Measurements from ENCODE around the gene AARS2. TPM values are rescaled to one million over a fixed set of nuclear protein-coding genes. Genes with fewer than 3 reads are reported as not detected.

The AARS2 gene
- total and polyA plus RNA-seq, 12 donors = 5.3 to 15.9 (median 9.7) TPM

DNA sequence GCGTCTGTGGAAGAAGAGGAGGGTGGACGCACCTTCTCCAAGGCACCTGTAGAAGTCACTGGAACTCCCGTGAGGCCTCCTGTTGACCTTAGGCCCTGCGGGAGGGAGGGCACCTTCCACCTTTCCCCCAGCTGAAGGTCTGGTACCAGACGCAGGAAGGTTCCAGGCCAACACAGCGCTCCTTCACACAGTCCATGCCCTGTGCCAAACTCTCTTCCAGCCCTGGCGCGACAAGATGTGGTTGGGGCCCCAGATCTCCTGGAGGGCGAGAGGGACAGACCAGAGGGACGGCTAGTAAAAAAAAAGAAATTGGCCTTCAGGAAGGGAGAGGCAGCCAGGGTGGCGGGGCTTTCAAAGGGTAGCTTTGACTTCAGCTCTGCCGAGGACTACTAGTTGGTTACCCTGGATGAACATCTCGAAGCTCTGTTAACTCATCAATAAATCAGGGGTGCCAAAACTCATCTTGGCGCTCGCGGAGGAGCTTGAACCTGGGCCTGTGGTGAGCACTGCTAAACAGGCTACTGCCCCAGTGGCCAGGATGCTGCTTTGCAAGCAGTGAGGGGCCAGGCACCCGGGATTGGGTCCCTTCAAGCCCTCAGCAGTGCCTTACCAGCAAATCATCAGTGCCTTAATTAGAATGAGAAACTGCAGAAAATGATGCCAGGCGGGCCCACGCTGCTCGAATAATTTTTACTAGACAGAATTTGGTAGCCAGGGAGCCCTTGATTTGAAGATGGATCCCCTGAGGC is 14.9 kb downstream of the AARS2 start:
- WGBS, 4 donors = 33 to 51% (median 35%) methylated on average over 16 to 20 of the region's 20 CpGs
- Histone ChIP-seq H3K27ac (no peak overlapping the region), H3K4me1 (replicated peaks in 1 of 2) (peaks cover 8 to 18% of the 10 kb centered on the region in 2 donors), H3K4me3 (no peak overlapping the region), H3K36me3 (replicated peaks in 1 of 2) (peaks cover 0 to 15% of the 10 kb centered on the region in 2 donors), H3K27me3 (peaks cover 14% of the 10 kb centered on the region), H3K9me3 (replicated peaks in 1 of 3) (no peaks in the 10 kb centered on the region)
- TF ChIP-seq, protein P1, sequence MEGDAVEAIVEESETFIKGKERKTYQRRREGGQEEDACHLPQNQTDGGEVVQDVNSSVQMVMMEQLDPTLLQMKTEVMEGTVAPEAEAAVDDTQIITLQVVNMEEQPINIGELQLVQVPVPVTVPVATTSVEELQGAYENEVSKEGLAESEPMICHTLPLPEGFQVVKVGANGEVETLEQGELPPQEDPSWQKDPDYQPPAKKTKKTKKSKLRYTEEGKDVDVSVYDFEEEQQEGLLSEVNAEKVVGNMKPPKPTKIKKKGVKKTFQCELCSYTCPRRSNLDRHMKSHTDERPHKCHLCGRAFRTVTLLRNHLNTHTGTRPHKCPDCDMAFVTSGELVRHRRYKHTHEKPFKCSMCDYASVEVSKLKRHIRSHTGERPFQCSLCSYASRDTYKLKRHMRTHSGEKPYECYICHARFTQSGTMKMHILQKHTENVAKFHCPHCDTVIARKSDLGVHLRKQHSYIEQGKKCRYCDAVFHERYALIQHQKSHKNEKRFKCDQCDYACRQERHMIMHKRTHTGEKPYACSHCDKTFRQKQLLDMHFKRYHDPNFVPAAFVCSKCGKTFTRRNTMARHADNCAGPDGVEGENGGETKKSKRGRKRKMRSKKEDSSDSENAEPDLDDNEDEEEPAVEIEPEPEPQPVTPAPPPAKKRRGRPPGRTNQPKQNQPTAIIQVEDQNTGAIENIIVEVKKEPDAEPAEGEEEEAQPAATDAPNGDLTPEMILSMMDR (IDR thresholded peaks at IDR 0.05) = no peak
- no peak for TF ChIP-seq POLR2A (IDR thresholded peaks at IDR 0.05)
- intact Hi-C loops (cut with DNase I) = no loop called here
- no peak for DNase-seq

DNA sequence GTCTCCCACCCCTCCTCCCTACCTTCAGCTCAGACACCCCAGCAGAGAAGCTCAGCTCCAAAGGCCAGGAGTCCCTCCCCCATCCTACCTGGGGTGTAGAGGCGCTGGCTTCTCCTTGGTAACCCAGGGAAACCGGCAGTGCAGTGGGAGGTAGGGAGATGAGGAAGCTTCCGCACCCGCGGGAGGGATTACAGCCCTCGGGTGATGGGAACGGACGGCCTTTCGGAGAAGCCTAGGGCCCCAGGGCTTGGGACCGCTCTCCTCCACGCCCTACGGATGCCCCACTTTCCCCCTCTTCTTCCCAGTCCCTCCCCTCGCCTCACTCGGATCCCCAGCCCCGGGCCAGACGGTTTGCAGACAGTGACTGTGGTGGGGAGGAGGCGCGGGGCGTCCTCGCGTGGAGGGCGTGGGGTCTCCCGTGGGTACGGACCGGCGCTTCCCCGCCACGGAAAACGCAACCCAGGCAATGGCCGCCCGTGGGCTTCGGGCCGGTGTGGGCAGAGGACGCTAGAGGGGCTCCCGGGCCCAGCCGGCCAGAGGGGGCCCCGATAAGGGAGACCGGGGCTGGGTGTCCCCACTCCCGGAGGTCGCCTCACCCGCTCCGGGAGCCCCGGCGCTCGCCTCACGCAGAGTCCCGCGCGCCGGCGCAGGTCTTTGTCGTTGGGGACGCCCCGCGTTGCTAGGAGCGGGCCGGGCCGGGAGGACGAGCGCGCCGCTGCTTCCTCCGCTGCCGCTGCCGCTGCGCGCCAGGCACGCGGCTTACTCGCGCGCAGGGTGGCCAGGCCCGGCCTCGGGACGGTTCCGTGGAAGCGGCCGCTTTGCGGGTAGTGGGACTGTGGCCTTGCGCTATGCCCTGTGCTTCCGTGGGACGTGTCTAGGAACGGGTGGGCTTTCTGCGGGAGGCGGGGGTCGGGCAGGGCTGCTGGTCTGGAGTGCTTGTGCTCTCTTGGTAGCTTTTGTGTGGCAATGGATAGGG is 15.8 kb downstream of the AARS2 start:
- Histone ChIP-seq H3K9me3 (replicated peaks in 1 of 3) (no peaks in the 10 kb centered on the region), H3K4me1 (replicated peaks in 1 of 2) (peaks cover 8 to 14% of the 10 kb centered on the region in 2 donors), H3K4me3 (peak overlapping the region in 2 of 4 donors; percentile 26 to 55), H3K27ac (no peak overlapping the region), H3K36me3 (replicated peaks in 1 of 2) (peaks cover 0 to 7% of the 10 kb centered on the region in 2 donors), H3K27me3 (peaks cover 14% of the 10 kb centered on the region)
- 0 to 16% (median 0%) methylated on average over 5 to 86 of the region's 86 CpGs for WGBS, 4 donors
- TF ChIP-seq POLR2A (IDR thresholded peaks at IDR 0.05) = no peak
- TF ChIP-seq, protein P1 (IDR thresholded peaks at IDR 0.05) = no peak
- intact Hi-C loops (cut with DNase I) = no loop called here
- peak in 5 of 7 donors; percentile 30 to 63 (median 46) for DNase-seq

DNA sequence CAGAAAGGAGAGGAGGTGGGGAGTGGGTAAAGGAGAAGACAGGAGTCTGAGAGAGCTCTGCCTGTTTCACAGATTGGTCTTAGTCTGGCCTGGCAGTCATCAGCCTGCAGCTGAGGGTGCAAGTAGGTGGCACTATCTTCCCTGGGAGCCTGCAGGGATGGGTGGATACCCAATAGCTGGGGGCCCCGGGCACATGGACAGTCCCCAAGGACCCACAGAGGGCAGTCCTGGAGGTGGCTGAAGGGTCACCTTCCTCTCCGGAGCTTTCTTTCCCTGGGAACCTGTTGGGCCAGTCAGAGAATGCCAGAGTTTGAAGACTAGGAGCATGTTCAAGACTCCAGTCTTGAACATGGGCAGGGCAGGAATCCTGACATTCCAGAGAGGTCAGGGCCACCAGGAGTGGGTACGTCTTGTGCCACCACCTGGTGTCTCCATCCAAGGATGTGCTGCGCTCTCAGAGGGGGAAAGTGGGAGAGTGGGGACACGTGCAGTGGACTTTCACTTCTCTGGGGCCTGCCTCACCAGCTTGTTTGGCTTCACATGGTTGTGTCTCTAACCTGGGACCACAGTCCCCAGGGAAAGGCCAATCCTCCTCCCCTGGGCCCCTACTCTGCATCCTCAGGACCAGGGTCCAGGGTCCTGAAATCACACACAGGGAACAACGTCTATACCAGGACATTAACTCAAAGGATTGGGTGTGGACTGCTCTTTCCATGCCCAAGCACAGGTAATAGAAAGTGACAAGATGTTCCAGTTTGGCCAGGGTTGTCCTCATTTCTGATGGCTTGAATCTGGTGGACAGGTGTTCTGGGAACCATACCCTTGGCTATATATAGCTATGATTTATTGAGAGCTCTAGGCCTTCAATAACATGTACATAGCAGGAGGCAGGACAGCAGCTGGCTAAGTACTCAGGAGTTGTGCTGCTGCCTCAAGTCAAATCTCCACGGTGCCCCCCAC is 18.0 kb downstream of the AARS2 start:
- Histone ChIP-seq H3K4me3 (no peak overlapping the region), H3K36me3 (replicated peaks in 1 of 2) (no peaks in the 10 kb centered on the region), H3K4me1 (replicated peaks in 1 of 2) (peaks cover 8 to 13% of the 10 kb centered on the region in 2 donors), H3K27ac (no peak overlapping the region), H3K27me3 (peaks cover 17% of the 10 kb centered on the region), H3K9me3 (replicated peaks in 1 of 3) (no peaks in the 10 kb centered on the region)
- no peak for DNase-seq
- 65 to 74% (median 67%) methylated on average over 4 to 7 of the region's 7 CpGs for WGBS, 4 donors
- intact Hi-C loops (cut with DNase I) = no loop called here
- no peak for TF ChIP-seq POLR2A (IDR thresholded peaks at IDR 0.05)
- TF ChIP-seq, protein P1 (IDR thresholded peaks at IDR 0.05) = no peak

Data from adrenal gland (tissue), 12 donors.